Stimulated activated CD4-positive, alpha-beta T cell treated with anti-CD3 and anti-CD28 coated beads, Interleukin-15, amount 100 ng/mL, for 24 hours (primary cell): ENCODE data around the gene KIF16B.
"Not testable (repeated sequence)": the region's sequence is repeated elsewhere in the genome, so short reads cannot be mapped to it uniquely, and the experiment has no call there.

ENCODE experiments used
- DNase-seq: peaks from one replicate; pipeline ENCODE4 v3.0.0-alpha.2; 2020

The KIF16B gene

DNA sequence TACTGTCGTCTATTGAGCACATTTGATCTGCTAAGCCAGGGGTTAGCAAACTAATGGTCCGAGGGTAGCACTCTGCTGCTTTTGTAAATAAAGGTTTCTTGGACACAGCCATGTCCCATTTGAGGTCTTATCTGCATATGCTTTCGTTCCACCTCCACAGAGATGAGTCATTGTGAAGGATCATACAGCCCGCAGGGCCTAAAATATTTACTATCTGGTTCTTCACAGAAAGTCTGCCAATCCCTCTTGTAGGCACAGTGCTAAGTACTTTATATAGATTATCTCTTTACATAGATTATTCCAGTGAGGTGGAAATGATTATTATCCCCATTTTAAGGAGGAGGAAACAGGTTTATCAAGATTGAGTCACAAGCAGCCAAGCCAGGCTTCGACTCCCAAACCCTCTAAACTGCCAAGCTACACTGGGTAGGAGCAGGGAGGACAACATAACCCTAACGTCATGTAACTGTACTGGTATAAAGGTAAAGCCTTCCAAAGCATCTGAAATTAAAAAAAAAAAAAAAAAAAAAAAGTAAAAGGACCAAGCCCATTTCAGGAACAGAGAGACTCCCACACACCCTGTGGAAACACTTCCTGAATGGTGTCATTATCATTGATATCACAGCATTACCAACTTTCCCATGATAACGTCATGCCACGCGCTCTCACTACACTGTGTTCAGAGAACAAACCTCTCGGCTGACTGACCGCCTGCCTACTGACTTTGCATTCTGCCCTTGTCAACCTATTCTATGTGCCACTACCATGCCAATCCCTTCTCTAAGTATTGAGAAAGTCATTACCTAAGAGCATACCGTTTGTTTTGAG lies 101.0 kb downstream of the KIF16B start:
- no peak for DNase-seq

DNA sequence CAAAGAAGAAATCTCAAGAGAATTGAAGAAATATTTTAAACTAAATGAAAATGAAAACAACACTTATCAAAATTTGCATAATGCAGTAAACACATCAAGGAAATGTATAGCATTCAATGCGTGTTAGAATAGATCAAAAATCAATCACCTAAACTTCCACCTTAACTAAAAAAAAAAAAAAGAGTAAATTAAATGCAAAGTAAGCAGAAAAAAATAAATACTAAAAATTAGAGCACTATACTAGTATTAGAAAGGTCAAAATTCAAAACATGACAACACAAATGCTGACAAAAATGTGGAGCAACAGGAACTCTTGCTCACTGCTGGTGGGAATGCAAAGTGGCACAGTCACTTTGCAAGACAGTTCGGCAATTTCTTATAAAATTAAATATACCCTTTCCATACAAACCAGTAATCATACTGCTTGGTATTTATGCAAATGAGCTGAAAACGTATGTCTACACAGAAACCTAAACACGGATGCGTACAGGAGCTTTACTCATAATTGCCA lies 103.8 kb downstream of the KIF16B start:
- DNase-seq: no peak

DNA sequence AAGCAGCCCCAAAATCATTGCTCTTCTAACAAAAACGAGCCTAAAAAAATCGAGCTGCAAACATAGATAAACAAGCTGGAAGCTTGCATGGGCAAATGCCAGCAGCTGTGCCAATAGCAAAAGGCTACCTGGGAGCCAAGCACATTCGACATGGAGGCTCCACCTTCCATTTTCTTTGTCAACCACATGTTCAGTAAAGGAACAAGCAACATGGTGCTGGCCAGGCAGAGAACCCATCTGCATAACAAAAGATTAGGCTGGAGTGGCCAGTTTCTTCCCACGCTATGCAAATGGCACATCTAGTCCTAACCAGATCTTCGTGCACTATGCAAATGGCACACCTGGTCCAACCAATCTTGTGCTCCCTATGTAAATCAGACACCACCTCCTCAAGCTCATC lies 110.5 kb downstream of the KIF16B start:
- no peak for DNase-seq

DNA sequence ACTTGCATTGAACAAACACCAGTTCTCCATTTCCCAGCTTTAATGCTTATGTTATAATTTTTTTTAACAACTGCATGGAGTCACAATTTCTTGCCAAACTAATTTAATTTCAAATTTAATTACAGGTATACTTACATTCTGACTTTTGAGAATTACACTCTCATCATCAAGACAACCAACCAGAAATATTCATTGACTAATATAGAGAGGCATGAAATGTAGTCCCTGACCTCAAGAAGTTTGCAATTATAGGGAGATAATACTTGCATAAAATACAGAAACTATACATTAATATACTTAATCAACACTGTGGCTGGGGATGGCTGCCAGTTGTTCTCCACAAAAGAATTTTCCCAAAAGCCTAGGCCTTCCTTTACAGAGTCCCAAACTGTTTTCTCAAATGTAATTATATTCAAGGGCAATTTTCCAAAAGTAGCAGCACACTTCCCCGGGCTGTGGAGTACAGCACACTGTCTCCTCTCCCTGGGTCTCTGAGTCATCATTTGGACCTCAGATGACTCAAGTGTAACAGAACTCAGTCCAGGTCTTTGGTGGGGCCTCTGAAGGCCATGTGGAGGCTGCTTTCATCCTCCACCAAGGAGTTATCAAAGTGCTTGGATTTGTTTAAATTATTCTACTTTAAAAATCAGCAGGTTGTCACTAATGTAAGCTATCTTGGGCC lies 114.1 kb downstream of the KIF16B start:
- no peak for DNase-seq

DNA sequence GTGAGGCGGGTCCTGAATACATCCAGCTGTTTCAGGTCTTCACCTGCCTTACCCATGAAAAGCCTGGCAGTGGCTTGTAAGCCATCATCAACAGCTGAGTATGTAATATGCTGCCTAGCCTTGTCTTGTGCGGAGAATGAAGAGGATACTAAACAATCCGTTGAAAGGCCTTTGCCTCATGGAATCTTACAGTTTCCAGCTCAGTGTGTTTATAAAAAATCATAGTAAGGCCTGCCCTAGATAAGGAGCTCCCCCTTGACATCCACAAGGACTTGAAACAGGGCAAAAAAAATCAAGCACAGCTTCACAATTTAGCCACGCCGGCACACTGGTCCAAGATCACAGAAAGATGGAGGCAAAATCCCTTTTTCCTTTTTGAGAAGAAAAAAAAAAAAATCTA lies 115.7 kb downstream of the KIF16B start:
- DNase-seq: no peak

DNA sequence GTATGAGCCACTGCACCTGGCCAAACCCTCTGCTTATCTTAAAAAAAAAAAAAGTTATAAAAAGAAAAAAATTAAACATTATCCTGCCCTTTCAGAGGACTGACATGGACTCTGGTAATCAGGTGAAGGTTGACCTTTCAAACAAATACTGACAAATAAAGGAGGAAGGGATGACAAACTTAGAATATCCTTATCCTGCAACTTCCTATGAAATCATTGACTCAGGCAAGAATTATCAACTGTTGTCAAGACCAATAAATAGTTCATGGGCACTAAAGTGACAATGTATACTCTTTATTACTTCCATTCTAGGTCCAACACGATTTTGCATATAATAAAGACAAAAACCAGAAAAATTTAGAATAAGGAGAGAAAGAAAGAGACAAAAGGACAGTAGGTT lies 117.9 kb downstream of the KIF16B start:
- DNase-seq: no peak

DNA sequence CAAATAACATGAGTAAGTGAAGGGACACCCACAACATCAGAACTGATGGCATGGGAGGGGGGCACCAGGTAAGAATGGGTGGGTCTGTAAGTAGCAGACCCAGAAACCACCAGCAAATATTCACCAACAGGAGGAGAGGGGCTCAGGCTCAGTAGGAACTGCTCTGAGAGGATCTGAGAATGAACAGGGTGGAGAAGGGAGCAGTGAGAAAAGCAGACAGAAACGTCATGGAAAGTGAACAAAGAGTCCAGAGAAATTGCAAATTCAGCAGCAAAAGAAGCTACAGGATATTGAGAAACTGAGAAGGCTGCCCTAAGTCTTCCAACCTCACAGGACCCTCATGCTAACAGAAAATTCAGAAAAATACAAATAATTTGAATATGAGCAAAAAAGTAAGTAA lies 121.3 kb downstream of the KIF16B start:
- DNase-seq: no peak

DNA sequence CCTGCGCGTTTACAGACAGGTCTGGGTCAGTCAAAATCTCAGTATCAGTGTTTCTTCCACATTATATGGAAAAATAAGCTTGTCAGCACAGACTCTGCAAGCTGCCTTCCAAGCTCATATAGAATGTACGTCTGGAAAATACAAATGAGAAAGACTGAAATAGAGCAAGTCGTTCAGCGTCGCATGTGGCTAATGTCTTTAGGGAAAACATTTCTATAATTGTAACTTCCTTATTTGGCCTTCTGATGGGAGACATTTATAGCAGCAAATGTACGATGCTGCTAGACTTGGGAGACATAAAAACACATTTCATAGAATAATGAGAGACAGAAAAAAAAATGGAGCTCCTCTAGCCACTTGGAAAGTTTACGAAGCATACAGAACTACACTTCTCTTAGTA lies 122.2 kb downstream of the KIF16B start:
- no peak for DNase-seq

DNA sequence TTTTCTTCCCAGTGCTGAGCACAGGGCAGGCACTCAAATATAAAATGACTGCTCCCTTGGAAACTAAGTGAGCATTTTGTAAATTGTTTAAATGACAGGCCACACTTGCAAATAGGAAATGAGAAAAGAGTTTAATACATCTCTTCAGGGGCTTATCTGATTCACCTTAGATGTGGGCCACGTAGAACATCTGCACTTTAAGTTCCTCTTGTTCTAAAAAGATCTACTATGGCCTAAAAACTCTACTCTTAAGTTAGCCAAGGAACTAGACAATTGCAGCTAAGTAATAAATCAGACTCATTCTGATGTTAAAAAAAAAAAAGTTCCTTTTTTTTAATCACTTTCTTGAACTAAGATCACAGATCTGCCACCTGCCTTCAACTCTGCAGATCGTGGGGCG lies 126.3 kb downstream of the KIF16B start:
- no peak for DNase-seq

DNA sequence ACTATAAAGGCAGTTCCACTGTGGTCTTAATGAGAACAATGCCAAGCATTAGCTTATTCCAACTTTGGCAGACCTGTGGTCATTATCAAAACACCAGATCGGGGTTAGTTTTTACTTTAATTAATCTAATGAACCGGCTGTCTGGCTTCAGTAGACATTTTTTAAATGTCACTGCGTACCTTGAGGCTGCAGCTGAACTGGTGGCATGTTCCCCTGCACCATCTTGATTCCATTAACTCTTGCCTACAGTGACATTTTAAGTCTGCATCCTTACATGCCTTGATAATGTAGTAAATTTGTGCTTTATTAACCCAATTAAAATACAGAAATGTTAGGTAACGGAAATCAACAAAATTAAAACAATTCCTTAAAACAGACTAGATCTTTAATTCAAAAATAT lies 127.0 kb downstream of the KIF16B start:
- no peak for DNase-seq

DNA sequence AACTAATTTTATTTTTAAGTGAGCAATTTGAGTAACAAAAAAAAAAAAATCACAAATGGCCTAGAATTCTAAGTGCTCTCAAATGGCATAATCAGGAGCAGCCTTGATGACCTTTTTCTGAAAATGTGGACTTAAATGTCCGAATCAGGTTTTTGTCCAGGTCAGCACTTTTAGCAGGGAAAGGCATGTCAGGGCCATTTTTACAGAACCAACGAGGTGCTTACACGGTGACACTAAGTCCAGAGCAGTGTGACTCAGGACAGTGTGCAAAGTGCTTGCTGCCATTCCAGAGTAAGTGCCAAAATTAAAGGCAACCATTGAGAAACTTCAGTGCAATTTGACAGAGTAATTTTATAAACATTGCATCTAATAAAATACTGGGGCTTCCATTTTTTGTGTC lies 127.8 kb downstream of the KIF16B start:
- no peak for DNase-seq

DNA sequence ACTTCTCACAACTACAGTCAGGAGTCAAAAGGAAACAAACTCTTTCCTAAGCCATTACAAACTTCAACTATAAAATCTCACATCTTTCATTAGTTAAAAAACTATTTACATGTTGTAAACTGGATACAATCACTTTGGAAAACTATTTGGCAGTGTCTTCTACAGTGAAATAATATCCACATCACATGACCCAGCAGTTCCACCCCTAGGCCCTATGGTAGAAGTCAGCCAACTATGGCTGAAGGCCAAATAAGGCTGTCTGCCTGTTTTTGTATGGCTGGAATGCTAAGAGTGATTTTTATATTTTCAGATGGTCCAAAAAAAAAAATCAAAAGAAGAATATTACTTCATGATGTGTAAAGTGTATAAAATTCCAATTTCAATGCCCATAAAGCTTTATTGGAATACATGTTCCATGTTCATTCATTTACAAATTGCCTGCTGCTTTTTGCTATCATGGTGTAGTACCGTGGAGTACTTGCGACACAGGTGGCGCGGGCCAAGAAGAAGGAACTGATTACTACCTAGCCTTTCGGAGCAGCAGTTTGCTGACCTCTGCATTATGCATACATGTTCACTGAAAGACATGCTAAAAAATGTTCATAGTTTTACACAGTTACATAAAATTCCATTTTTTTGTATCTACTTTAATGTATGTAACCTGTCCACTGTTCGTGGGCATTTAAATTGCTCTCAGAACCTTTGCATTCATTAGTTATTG lies 129.0 kb downstream of the KIF16B start:
- DNase-seq: no peak

DNA sequence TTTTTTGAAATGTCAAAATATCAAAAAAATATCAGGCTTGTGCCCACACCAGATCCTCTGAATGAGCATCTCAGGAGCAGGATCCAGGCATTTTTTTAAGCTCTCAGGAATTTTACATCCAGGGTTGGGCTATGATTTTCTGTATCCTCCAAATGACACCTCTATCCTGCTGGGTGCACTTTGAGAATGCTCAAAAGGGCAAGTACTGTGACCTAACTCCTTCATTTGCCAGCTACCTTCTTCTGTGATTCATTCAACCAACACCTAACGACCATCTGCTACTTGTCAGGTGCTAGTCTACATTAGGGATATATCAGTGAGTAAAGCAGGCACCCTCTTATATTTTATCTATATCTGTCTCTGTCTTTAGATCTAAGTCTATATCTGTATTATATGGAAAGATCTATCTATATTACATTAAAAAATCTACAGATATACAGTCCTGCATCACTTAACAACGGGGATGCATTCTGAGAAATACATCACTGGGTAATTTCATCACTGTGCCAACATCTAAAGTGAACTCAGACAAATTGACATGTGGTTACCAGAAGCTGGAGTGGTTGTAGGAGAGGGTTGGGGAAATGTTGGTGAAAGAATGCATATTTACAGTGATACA lies 131.6 kb downstream of the KIF16B start:
- no peak for DNase-seq

DNA sequence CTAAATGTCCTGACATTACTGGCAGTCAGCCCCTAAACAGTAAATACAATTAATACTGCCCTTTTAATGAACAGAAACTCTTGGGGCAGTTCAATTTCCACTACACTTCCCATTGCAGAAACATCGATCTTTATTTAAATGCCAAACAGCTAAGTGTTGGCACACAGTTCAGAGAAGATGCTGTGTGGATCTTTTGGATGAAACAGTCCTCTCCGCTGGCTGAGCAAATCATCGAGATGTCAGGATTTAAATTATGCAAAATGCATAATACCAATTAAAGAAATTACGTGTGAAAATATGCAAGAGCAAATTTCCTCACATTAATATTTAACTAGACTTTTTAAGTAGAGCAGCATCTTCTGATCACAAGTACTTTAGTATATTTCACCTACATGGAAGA lies 132.6 kb downstream of the KIF16B start:
- no peak for DNase-seq

DNA sequence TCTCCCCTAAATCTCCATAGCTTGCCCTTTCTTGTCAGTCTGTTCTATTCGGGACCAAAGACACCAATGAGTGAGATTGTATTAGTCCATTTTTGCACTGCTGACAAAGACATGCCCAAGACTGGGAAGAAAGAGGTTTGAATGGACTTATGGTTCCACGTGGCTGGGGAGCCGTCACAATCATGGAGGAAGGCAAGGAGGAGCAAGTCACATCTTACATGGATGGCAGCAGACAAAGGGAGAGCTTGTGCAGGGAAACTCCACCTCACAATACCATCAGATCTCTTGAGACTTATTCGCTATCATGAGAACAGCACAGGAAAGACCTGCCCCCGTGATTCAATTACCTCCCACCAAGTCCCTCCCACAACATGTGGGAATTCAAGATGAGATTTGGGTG lies 133.7 kb downstream of the KIF16B start:
- DNase-seq: not testable (repeated sequence)

DNA sequence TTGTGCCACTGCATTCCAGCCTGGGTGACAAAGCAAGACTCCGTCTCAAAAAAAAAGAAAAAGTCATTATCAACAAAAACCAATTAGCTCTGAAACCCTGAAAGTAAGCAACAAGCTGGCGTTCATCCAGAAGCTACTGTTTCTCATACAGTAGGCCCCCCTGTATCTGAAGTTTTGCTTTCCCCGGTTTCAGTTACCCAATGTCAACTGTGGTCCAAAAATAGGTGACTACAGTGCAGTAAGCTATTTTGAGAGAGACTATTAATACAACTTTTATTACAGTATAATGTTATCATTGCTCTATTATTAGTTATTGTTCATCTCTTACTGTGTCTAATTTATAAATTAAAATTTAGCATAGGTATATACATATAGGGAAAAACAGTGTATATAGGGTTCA lies 135.1 kb downstream of the KIF16B start:
- no peak for DNase-seq

DNA sequence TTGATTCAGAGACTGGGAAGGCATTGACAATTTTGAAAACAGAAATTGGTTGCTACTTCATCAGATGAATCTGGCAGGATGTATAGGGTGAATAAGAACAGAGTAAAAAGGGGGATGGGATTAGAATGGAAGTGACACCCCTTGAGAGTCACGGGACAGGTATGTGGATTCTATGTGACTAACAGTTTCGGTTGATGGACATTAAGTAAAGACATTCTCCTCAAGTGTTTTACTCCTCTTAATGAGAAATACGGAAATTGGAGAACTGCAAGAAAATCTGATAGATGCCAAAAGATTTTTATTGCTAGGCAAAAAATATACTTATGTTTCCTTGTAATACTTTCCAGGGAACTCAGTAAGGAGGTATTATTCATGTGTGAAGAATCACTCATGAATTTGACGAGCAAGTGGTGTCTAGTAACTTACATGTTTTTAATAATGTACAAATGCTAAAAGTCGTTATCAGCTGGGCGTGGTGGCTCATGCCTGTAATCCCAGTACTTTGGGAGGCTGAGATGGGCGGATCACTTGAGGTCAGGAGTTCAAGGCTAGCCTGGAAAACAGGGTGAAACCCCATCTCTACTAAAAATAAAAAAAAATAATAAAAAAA lies 135.8 kb downstream of the KIF16B start:
- DNase-seq: no peak

DNA sequence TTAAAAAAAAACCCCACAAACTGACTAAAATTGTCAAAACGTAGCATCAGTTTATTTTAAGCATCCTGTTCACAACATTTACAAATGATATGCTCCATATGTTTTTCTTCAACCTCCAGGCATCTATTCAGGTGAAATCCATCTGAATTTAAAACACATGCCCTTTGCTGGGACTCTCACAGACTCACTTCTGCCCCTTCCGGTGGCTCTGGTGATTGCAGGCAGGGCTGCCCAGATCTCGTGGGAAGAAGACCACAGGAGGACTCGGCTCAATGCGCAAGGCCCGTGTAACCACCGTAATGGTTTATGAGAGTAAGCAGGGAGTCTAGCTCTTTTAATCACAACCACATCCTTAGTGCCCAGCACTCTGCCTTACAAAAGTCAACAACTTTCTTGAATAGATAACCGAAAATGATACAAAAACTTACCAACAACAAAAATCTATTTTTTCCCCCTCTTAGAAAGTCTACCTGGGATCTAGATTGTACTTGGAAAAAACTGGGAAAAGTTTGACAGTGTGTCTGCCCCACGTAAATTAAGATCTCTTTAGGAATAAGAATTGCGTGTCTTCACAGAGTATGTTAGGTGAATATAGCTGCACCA lies 139.1 kb downstream of the KIF16B start:
- DNase-seq: peak; percentile 64

DNA sequence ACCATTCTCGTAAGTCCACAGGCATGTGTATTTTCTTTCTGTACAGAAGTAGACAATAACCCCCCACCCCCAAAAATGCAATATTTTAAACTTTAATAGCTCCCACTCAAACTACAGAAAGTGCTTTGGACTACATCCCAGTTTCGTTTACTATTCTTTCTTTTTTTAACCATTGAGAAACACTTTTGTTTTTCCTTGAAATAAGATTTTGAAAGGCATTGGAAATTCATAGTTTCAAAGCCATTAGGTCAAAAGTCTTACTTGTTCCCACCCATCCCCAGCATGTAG lies 140.0 kb downstream of the KIF16B start:
- DNase-seq: no peak

DNA sequence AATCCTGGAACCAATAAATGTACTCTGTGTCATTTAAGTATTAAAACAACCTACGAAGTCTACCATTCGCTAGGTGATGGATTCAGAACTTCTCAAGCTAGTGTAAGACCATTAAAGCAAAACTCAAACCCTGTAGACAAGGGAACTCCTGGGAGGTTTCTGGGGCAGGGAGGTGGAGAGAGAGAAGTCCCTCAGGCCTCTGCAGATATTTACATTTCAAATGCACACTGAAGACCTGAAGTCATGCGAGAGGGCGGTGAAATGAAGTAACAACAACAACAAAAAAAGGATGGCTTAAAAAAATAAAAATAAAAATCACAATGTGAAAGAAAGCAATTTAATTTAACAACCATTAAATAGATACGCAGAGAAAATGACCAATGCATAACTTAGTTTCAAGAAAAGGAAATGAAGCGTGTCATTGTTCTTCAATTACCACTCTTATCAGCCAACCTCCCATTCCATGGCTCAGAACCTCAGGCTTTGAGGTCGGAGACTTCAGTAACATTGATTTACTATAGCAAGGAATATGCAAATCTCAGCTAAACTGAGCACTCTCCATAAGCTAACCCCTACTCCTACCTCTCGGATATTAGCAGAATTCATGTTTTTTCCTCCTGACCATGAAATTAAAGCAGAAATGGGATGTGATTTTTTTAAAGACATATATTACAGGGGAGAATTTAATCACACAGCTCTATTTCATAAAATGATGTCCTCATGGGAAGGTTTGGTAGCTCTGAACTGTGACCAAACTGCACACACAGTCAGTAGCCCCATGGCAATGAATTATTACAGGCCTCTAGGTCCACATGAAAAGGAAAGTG lies 140.6 kb downstream of the KIF16B start:
- no peak for DNase-seq

DNA sequence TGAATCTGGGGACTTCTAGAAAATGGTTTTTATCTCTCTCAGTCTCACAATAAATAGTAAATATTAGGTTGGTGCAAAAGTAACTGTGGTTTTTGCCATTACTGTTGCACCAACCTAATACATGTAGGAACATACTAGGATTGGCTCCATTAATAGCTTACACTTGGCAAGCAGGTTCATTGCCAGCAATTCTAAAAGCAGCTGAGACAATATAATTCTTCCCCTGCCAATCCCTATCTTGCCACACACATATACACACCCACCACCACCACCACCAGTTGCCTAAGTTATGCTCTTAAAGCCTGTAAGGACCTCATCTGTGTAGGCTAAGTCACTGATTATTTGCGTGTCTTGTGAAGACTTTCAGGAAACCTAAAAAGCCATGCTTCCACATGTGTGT lies 145.1 kb downstream of the KIF16B start:
- no peak for DNase-seq

DNA sequence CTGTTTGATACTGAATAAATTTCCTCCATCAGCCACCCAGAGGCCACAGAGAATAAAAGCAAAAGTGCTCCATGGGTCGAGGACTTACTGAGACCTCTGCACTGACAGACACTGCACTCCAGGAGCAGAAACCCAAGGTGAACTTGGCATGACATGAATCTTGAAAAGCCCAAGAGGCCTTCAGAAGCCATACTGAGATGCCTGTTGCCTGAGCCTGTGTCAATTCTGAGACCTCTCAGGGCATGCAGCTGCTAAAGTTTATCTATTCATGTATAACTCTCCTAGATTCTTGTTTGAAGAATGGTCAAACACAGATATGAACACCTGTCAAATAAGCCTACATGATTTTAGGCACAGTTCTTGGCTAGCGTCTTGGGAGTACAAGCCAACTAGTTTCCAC lies 145.7 kb downstream of the KIF16B start:
- no peak for DNase-seq
